Pancreas (tissue), 10 donors: Measurements from ENCODE around the gene POF1B. TPM values are rescaled to one million over a fixed set of nuclear protein-coding genes. Genes with fewer than 3 reads are reported as not detected.
A peak's percentile ranks its signal among the peaks of the same experiment; 100 is the strongest.

Source experiments
- ATAC-seq, 4 donors: fragments of 200-7000 bp; cut with Tn5 transposase; one replicate each; pipeline versions ENCODE4 v1.8.0 to v1.9.1; 2020; ENCODE audit warnings: mild to moderate bottlenecking in 4 of 4, moderate library complexity in 4 of 4
- DNase-seq, 6 donors: peaks; one replicate each; pipeline ENCODE4 v3.0.0-alpha.2; 2020
- FAIRE-seq: peaks from 2 replicates; lab custom pipeline; 2012; peaks lifted over from hg19 to GRCh38; lab: Jason Lieb, UNC
- H3K27ac ChIP-seq, 4 donors: fragments of 200-600 bp; sonication (generic); 1 replicate in 3 of 4; 2 replicates in 1 of 4; pipeline versions ENCODE4 v1.5.0 to v1.8.0; 2020
- H3K27me3 ChIP-seq, 4 donors: fragments of 200-600 bp; one replicate each; pipeline ENCODE4 v1.8.0; 2021
- H3K36me3 ChIP-seq, 3 donors: fragments of 200-600 bp; sonication (generic) in 1 of 3; one replicate each; pipeline versions ENCODE4 v1.5.0 to v1.8.0; 2020 to 2021
- H3K4me1 ChIP-seq, 3 donors: fragments of 200-600 bp; one replicate each; pipeline ENCODE4 v1.8.0; 2021
- H3K4me3 ChIP-seq, 4 donors: fragments of 200-600 bp; sonication (generic) in 2 of 4; one replicate each; pipeline versions ENCODE4 v1.5.0 to v1.8.0; 2020 to 2021
- H3K9me3 ChIP-seq, 4 donors: fragments of 200-600 bp; one replicate each; pipeline ENCODE4 v1.8.0; 2021
- WGBS, 2 donors: extraction: QIAGEN DNeasy Blood & Tissue Kit; methylation state at CpG; one replicate each; pipeline ENCODE4 v1.1.7; 2013; 5-methylcytosine and 5-hydroxymethylcytosine counted together
- intact Hi-C, 3 donors: fragments of 100-400 bp; cut with DNase I; formaldehyde crosslinking; loops; one replicate each; pipeline versions ENCODE4 v1.11.1 to v1.14.2; 2022
- polyA plus RNA-seq, 2 donors: library from polyadenylated mRNA; stranded (reverse); fragments of 200-250 nt; gene quantifications; one replicate each; pipeline ENCODE4 v1.2.3, GENCODE V29; 2013
- total RNA-seq, 6 donors: library from RNA; stranded (reverse); fragmentation: NEBNext Ultra II Directional in 4 of 6; extraction: Animal tissue kit (Norgen Biotek cat#: 25700) in 4 of 6; gene quantifications; one replicate each; pipeline versions ENCODE4 v1.2.1 to v1.2.4, GENCODE V29; 2021 to 2023
- TF ChIP-seq, protein P1 (sequence below), 4 donors: fragments of 200-600 bp; sonication (generic) in 3 of 4; IDR thresholded peaks; one replicate each; pipeline versions ENCODE4 v1.5.0 to v1.8.0; 2021; ENCODE audit warnings: antibody characterized with exemption in 4 of 4
- donor health status: healthy with polysubstance abuse.
- donor health status: DM: no; HTN: no; CAD: no; lungs with moderate emphysema.
- donor health status: DM: no; HTN: no; CAD: no.
- donor health status: control.
- donor health status: control.
- donor health status: Bipolar disorder and iron deficiency.
- donor health status: DM: yes; HTN: yes; CAD: no.
- donor health status: DM: no; HTN: no; CAD: no.
- donor health status: DM: no; HTN: no; CAD: no.
- donor health status: DM: yes; HTN: yes; CAD: no.

Gene POF1B
- total and polyA plus RNA-seq, 8 donors, result 2.4 to 17.9 (median 6.0) TPM

DNA sequence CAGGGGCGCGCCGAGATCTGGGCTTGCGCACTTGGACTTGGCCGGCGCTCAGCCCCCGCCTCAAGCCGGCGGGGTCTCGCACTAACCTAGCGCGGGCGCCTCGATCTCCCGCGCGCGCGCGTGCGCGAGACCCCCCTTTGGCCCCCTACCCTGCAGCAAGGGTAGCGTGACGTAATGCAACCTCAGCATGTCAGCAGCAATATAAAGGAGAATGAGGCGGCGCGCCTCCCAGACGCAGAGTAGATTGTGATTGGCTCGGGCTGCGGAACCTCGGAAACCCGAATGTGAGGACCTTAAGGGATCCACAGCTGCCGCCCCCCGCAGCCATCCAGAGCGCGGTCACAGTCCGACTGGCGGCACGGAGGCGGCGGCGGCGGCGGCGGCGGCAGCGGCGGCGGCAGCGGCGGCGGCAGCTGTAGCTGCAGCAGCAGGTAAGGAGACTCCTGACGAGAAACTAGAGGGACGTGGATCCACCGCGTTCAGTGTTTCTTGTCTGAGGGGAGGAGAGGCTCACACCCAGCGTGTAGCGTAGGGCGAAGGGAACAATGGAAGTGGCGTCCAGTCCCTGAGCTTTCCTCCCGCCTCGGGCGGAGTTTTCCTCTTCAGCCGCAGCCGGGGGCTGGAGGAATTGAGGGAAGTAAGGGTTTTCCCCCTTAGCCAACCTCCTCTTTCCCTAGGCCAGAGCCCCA is 135.6 kb downstream of the POF1B start, which contains the start of the genes SATL1 and ZNF711:
TSS of gene SATL1 (minus strand) at position 19 of the 689 bp plus-strand sequence. CDS start 134,811 bp downstream, outside the sequence.
TSS of gene ZNF711 (plus strand) at position 231 of the 689 bp plus-strand sequence. CDS start 3,582 bp downstream, outside the sequence.
- TF ChIP-seq, protein P1, sequence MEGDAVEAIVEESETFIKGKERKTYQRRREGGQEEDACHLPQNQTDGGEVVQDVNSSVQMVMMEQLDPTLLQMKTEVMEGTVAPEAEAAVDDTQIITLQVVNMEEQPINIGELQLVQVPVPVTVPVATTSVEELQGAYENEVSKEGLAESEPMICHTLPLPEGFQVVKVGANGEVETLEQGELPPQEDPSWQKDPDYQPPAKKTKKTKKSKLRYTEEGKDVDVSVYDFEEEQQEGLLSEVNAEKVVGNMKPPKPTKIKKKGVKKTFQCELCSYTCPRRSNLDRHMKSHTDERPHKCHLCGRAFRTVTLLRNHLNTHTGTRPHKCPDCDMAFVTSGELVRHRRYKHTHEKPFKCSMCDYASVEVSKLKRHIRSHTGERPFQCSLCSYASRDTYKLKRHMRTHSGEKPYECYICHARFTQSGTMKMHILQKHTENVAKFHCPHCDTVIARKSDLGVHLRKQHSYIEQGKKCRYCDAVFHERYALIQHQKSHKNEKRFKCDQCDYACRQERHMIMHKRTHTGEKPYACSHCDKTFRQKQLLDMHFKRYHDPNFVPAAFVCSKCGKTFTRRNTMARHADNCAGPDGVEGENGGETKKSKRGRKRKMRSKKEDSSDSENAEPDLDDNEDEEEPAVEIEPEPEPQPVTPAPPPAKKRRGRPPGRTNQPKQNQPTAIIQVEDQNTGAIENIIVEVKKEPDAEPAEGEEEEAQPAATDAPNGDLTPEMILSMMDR (IDR thresholded peaks at IDR 0.05), result no peak
- Histone ChIP-seq H3K36me3 (no peaks in the 10 kb centered on the region), H3K4me1 (no peaks in the 10 kb centered on the region), H3K9me3 (no peaks in the 10 kb centered on the region), H3K27me3 (peaks cover 0 to 16% (median 0%) of the 10 kb centered on the region in 4 donors), H3K4me3 (peak within 1 kb of the TSS; percentile 29 to 50 (median 42)), H3K27ac (peak within 1 kb of the TSS; percentile 44 to 62 (median 55))
- peak; percentile 43 to 75 (median 57) for DNase-seq
- no peak for FAIRE-seq
- 1 to 28% methylated on average over 65 of the region's 65 CpGs for WGBS, 2 donors
- peak; percentile 78 to 87 (median 81) for ATAC-seq
- intact Hi-C loops, result no loop called here

DNA sequence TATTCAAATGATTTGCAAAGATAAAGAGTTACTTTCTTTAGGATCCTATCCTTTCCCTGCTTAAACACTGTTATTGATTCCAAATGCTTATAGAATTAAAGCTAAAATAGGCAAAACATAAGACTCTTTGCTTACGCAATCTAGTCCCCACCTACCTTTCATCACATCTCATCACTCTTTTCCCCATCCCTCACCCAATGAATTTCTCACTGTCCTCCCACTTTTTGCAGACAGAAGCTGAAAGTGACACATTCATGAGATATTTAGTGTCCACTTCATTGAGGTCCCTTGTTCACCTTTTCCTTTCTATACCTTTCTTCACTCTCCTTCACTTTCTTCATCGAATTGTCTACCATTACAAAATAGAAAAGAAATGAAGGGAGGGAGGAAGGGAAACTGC is 136.3 kb downstream of the POF1B start:
- Histone ChIP-seq H3K4me3 (peak overlapping the region in 1 of 4 donors; percentile 50), H3K9me3 (no peaks in the 10 kb centered on the region), H3K27me3 (peaks cover 0 to 16% (median 0%) of the 10 kb centered on the region in 4 donors), H3K27ac (no peak overlapping the region), H3K4me1 (no peaks in the 10 kb centered on the region), H3K36me3 (no peaks in the 10 kb centered on the region)
- intact Hi-C loops, result no loop called here
- FAIRE-seq (no peak), DNase-seq (no peak), ATAC-seq (no peak)
- TF ChIP-seq, protein P1 (IDR thresholded peaks at IDR 0.05), result no peak
- 44 to 57% methylated on average over 2 of the region's 2 CpGs for WGBS, 2 donors

Other genes starting within 250 kb of the POF1B start
- gene SATL1, start 135.9 kb downstream of the POF1B start, total RNA-seq, result not detected
- under 1 TPM in 1 of 2 donors, not detected in 1; 0.05 TPM for gene SATL1, start 135.9 kb downstream of the POF1B start, polyA plus RNA-seq
- 1 to 10 TPM; 1.7 to 3.0 (median 2.0) TPM for gene ZNF711, start 135.7 kb downstream of the POF1B start, total RNA-seq
- gene ZNF711, start 135.7 kb downstream of the POF1B start, polyA plus RNA-seq, result 1 to 10 TPM; 2.7 to 4.7 TPM